Prostate gland (tissue), 2 donors: ENCODE results near the gene RCHY1.

ENCODE experiments used
- CTCF ChIP-seq, 4 experiments: fragments of 200-600 bp in 2 of 4; fragments of 450-650 bp in 2 of 4; sonication (generic) in 2 of 4; IDR thresholded peaks; 1 replicate in 3 of 4; 2 replicates in 1 of 4; pipeline ENCODE4 v1.5.1; 2016 to 2019; ENCODE audit warnings: antibody characterized with exemption in 4 of 4, mild to moderate bottlenecking in 2 of 4, moderate library complexity in 2 of 4
- POLR2A ChIP-seq: fragments of 450-650 bp; IDR thresholded peaks from one replicate; pipeline ENCODE4 v1.6.1; 2016; ENCODE audit warnings: antibody characterized with exemption, mild to moderate bottlenecking
- POLR2AphosphoS5 ChIP-seq: sonication (generic); formaldehyde crosslinking; IDR thresholded peaks from one replicate; pipeline ENCODE4 v1.6.1; 2017; ENCODE audit warnings: antibody characterized with exemption

- TF ChIP-seq CTCF (IDR thresholded peaks at IDR 0.05), result no peak
- no peak for TF ChIP-seq POLR2A
- TF ChIP-seq POLR2AphosphoS5, result peak; percentile 21
Measured at GRCh38 chr4:75530556-75531322, 16.5 kb upstream of the RCHY1 start.
